K562 (cell line): ENCODE data around the gene FAM234B. TPM values are rescaled to one million over a fixed set of nuclear protein-coding genes. Genes with fewer than 3 reads are reported as not detected.
"Not testable (repeated sequence)": the region's sequence is repeated elsewhere in the genome, so short reads cannot be mapped to it uniquely, and the experiment has no call there.

ENCODE experiments used
- ATAC-seq: fragments of 200-7000 bp; cut with Tn5 transposase; 3 replicates; pipeline ENCODE4 v1.9.1; 2020; ENCODE audit warnings: moderate library complexity
- BruUV-seq: library from RNA; stranded (reverse); fragments of 400-500 nt; replicated peaks from 2 replicates; lab custom pipeline; 2021; lab: Mats Ljungman, UMichigan
- CTCF ChIA-PET: fragments of 300-600 bp; formaldehyde crosslinking; extraction: SDS; loops from one replicate; lab custom pipeline; 2021; ENCODE audit warnings: low intra/inter-chr PET ratio; lab: Yijun Ruan, JAX
- POLR2A ChIA-PET: fragments of 300-600, 350-650 bp; sonication (Branson Sonifier 250); formaldehyde crosslinking; extraction: SDS; loops from one replicate; lab custom pipeline; 2021; ENCODE audit warnings: antibody characterized with exemption, inconsistent platforms; lab: Yijun Ruan, JAX
- DNase-seq, 4 experiments: peaks; one replicate each; pipeline versions ENCODE4 v3.0.0 to v3.0.0-alpha.2; 2011 to 2018; ENCODE audit warnings: low spot score in 3 of 4, mixed read lengths in 3 of 4; ENCODE audit errors: extremely low read depth in 1 of 4
- FAIRE-seq: peaks from 2 replicates; lab custom pipeline; 2011; peaks lifted over from hg19 to GRCh38; lab: Jason Lieb, UNC
- H2AFZ ChIP-seq: 2 replicates; pipeline ENCODE4 v1.6.0; 2011; ENCODE audit warnings: low read depth, low read length, control low read depth, inconsistent platforms
- H3K27ac ChIP-seq: fragments of 200-600 bp; 3 replicates; pipeline ENCODE4 v1.8.0; 2011; ENCODE audit warnings: low read depth, mild to moderate bottlenecking, control low read depth, inconsistent platforms, low read length, moderate library complexity, mixed read lengths; ENCODE audit errors: extremely low read depth
- H3K27me3 ChIP-seq, 2 experiments: fragments of 300-600 bp in 1 of 2; 2 replicates in 1 of 2; 3 replicates in 1 of 2; pipeline versions ENCODE4 v1.6.0 to v1.8.0; 2011; ENCODE audit warnings: inconsistent platforms in 2 of 2, low read length in 2 of 2, mild to moderate bottlenecking in 1 of 2, mixed read lengths in 1 of 2, moderate library complexity in 1 of 2; ENCODE audit not compliant: control insufficient read depth in 2 of 2, insufficient read depth in 2 of 2
- H3K36me3 ChIP-seq: fragments of 300-600 bp; 3 replicates; pipeline ENCODE4 v1.8.0; 2011; ENCODE audit warnings: mild to moderate bottlenecking, low read length, inconsistent platforms; ENCODE audit not compliant: control insufficient read depth, insufficient read depth
- H3K4me1 ChIP-seq, 2 experiments: fragments of 200-600 bp in 1 of 2; replicated peaks in 1 of 2; 2 replicates in 1 of 2; 3 replicates in 1 of 2; pipeline versions ENCODE4 v1.5.1 to v1.8.0; 2011; ENCODE audit warnings: inconsistent platforms in 2 of 2, low read length in 2 of 2, mild to moderate bottlenecking in 1 of 2, mixed read lengths in 1 of 2, moderate library complexity in 1 of 2; ENCODE audit not compliant: control insufficient read depth in 2 of 2, insufficient read depth in 2 of 2
- H3K4me2 ChIP-seq: 2 replicates; pipeline ENCODE4 v1.6.1; 2011; ENCODE audit warnings: low read length, control low read depth, inconsistent platforms, mixed read lengths; ENCODE audit not compliant: insufficient read depth
- H3K4me3 ChIP-seq: fragments of 200-600 bp; sonication (generic), shearing (Covaris generic); 2 replicates; pipeline ENCODE4 v1.5.1; 2016; ENCODE audit warnings: control low read depth, inconsistent platforms
- H3K79me2 ChIP-seq: fragments of 200-600 bp; 3 replicates; pipeline ENCODE4 v1.8.0; 2011; ENCODE audit warnings: low read length, inconsistent platforms; ENCODE audit not compliant: control insufficient read depth, insufficient read depth
- H3K9ac ChIP-seq, 2 experiments: 2 replicates each; pipeline versions ENCODE4 v1.6.0 to v1.6.1; 2011; ENCODE audit warnings: low read depth in 2 of 2, low read length in 2 of 2, control low read depth in 1 of 2, inconsistent platforms in 1 of 2, mild to moderate bottlenecking in 1 of 2, mixed read lengths in 1 of 2; ENCODE audit not compliant: insufficient read depth in 1 of 2
- H3K9me1 ChIP-seq: one replicate; pipeline ENCODE4 v1.6.0; 2011; ENCODE audit warnings: inconsistent platforms, mild to moderate bottlenecking, low read length, moderate library complexity; ENCODE audit not compliant: control insufficient read depth, insufficient read depth
- H3K9me3 ChIP-seq: replicated peaks from 2 replicates; pipeline ENCODE4 v1.5.1; 2011; ENCODE audit warnings: low read depth, low read length, inconsistent platforms; ENCODE audit not compliant: control insufficient read depth, insufficient read depth
- H4K20me1 ChIP-seq: replicated peaks from 2 replicates; pipeline ENCODE4 v1.6.1; 2011; ENCODE audit warnings: low read length, inconsistent platforms, mixed read lengths; ENCODE audit not compliant: control insufficient read depth, insufficient read depth
- ZBTB1 ChIP-seq: sonication (generic); formaldehyde crosslinking; IDR thresholded peaks from 2 replicates; pipeline ENCODE4 v1.8.1; 2023; ENCODE audit warnings: missing genetic modification reagents, low read depth, mild to moderate bottlenecking, borderline replicate concordance
- whole genome bisulfite sequencing: fragments of 100-300 bp; shearing (Covaris generic); methylation state at CpG from one replicate; pipeline ENCODE4 v1.1.6; 2016; ENCODE audit warnings: low coverage, mixed read lengths; ENCODE audit not compliant: insufficient coverage; ENCODE audit errors: missing lambda C conversion rate; 5-methylcytosine and 5-hydroxymethylcytosine counted together
- in situ Hi-C: fragments of 300-500 bp; cut with MboI; formaldehyde crosslinking; loops from 4 replicates; pipeline ENCODE4 v1.15.0; 2018; ENCODE audit warnings: inconsistent platforms, mixed read lengths
- intact Hi-C: fragments of 100-400 bp; cut with micrococcal nuclease; formaldehyde crosslinking; loops from 2 replicates; pipeline ENCODE4 v1.14.2; 2022
- polyA plus RNA-seq, 8 experiments: library from polyadenylated mRNA; depleted of rRNA in 4 of 8; stranded (reverse) in 5 of 8; unstranded in 3 of 8; fragments of >200 nt; fragmentation: Nextera tagmentation in 2 of 8; fragmentation: Illumina TruSeq in 1 of 8; extraction: Ambion mirVana in 2 of 8; extraction: Trizol in 1 of 8; gene quantifications; 2 replicates each; pipeline versions ENCODE4 v1.2.1 to v1.2.3, GENCODE V29; 2011 to 2014; ENCODE audit warnings: inconsistent platforms in 1 of 8, missing spikeins in 1 of 8
- total RNA-seq, 7 experiments: library from RNA; depleted of rRNA in 6 of 7; stranded (reverse); fragments of >200 nt in 6 of 7; fragmentation: Illumina TruSeq in 2 of 7; extraction: Trizol in 2 of 7; gene quantifications; 2 replicates each; pipeline versions ENCODE4 v1.2.1 to v1.2.3, GENCODE V29; 2011 to 2021; ENCODE audit warnings: low replicate concordance in 1 of 7
- TF ChIP-seq, protein P1 (sequence below): sonication (generic); formaldehyde crosslinking; IDR thresholded peaks from 2 replicates; pipeline ENCODE4 v1.8.1; 2023; ENCODE audit warnings: mild to moderate bottlenecking, missing genetic modification reagents

The FAM234B gene
- total and polyA plus RNA-seq, 9 of the 15 experiments (the other 6 are each of a cell fraction or from before 2014, with no cell fraction given) = 1.00 to 4.3 (median 2.0) TPM

DNA sequence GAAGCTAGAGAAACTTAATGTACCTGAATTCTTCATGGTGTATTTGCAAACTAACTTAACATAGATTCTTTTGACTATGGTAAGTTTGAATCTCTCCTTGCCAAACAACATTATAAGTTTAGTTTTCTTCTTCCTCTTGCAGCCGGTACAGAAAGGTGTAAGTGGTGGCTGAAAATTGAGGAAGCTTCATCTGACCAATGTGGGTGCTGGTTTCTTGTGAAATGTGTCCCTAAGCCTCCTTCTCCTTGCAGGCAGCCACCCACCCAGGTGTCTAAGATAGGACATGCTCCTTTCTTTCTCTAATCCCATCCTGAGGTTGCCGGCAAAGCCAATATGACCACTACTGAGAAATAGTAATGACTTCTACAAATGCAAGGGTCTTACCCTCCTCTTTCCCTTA is 38.7 kb downstream of the FAM234B start:
- DNase-seq (no peak), FAIRE-seq (no peak), ATAC-seq (no peak)
- Histone ChIP-seq H3K9me3 (no peaks in the 10 kb centered on the region), H3K79me2 (no peaks in the 10 kb centered on the region), H3K4me1 (no peaks in the 10 kb centered on the region), H3K4me3 (no peak overlapping the region), H3K9me1 (no peaks in the 10 kb centered on the region), H3K27ac (no peak overlapping the region), H4K20me1 (no peaks in the 10 kb centered on the region; the same call in 1 of the 2 replicates), H3K36me3 (no peaks in the 10 kb centered on the region), H3K27me3 (peaks cover 0 to 15% of the 10 kb centered on the region in 2 experiments; a peak in 2 of 5 replicates), H3K4me2 (no peak overlapping the region), H3K9ac (no peak overlapping the region), H2AFZ (no peak overlapping the region)
- in situ Hi-C loops (no loop called here), intact Hi-C loops (no loop called here)
- CTCF ChIA-PET = no interaction called here
- WGBS = 44% methylated on average over 2 of the region's 2 CpGs
- no peak for TF ChIP-seq ZBTB1 (CRISPR knock-in tag)
- TF ChIP-seq, protein P1, sequence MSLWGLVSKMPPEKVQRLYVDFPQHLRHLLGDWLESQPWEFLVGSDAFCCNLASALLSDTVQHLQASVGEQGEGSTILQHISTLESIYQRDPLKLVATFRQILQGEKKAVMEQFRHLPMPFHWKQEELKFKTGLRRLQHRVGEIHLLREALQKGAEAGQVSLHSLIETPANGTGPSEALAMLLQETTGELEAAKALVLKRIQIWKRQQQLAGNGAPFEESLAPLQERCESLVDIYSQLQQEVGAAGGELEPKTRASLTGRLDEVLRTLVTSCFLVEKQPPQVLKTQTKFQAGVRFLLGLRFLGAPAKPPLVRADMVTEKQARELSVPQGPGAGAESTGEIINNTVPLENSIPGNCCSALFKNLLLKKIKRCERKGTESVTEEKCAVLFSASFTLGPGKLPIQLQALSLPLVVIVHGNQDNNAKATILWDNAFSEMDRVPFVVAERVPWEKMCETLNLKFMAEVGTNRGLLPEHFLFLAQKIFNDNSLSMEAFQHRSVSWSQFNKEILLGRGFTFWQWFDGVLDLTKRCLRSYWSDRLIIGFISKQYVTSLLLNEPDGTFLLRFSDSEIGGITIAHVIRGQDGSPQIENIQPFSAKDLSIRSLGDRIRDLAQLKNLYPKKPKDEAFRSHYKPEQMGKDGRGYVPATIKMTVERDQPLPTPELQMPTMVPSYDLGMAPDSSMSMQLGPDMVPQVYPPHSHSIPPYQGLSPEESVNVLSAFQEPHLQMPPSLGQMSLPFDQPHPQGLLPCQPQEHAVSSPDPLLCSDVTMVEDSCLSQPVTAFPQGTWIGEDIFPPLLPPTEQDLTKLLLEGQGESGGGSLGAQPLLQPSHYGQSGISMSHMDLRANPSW = no peak
- BruUV-seq = no TSS peak
- POLR2A ChIA-PET = no interaction called here

DNA sequence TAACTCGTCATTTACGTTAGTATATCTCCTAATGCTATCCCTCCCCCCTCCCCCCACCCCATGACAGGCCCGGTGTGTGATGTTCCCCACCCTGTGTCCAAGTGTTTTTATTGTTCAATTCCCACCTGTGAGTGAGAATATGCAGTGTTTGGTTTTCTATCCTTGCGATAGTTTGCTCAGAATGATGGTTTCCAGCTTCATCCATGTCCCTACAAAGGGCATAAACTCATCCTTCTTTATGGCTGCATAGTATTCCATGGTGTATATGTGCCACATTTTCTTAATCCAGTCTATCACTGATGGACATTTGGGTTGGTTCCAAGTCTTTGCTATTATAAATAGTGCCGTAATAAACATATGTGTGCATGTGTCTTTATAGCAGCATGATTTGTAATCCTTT is 39.5 kb downstream of the FAM234B start:
- H3K4me2 ChIP-seq, H3K9ac ChIP-seq, H2AFZ ChIP-seq, H3K79me2 ChIP-seq, H3K9me3 ChIP-seq, POLR2A ChIA-PET, FAIRE-seq, CTCF ChIA-PET, H3K4me1 ChIP-seq, H3K36me3 ChIP-seq, H3K27ac ChIP-seq, H4K20me1 ChIP-seq, ATAC-seq, BruUV-seq, H3K4me3 ChIP-seq, in situ Hi-C loops, H3K9me1 ChIP-seq, DNase-seq, intact Hi-C loops: not testable (repeated sequence)
- WGBS = 13% methylated on average over 2 of the region's 5 CpGs
- H3K27me3 ChIP-seq = peaks cover 0 to 19% of the 10 kb centered on the region in 2 experiments; a peak in 2 of 5 replicates
